ENCODE results near the gene SLAMF7.
"Not testable (repeated sequence)": the region's sequence is repeated elsewhere in the genome, so short reads cannot be mapped to it uniquely, and the experiment has no call there.

SLAMF7 gene

GRCh38 chr1:160779626-160780397, 40.8 kb downstream of the SLAMF7 start:
- H3K4me3 ChIP-seq (ENCODE audit: low read length), result no peak overlapping the region
- peak; percentile 47 for TF ChIP-seq CTCF (conservative IDR thresholded peaks at IDR 0.05; ENCODE audit: low read depth, low read length)
- DNase-seq (ENCODE audit: low read depth), result no peak

GRCh38 chr1:160780398-160780755, 41.3 kb downstream of the SLAMF7 start:
- DNase-seq (ENCODE audit: low read depth), result no peak
- H3K4me3 ChIP-seq (ENCODE audit: low read length), result no peak overlapping the region
- no peak for TF ChIP-seq CTCF (conservative IDR thresholded peaks at IDR 0.05; ENCODE audit: low read depth, low read length)

GRCh38 chr1:160781186-160781766, 42.2 kb downstream of the SLAMF7 start:
- no peak for TF ChIP-seq CTCF (conservative IDR thresholded peaks at IDR 0.05; ENCODE audit: low read depth, low read length)
- no peak overlapping the region for H3K4me3 ChIP-seq (ENCODE audit: low read length)
- no peak for DNase-seq (ENCODE audit: low read depth)

GRCh38 chr1:160781914-160782689, 43.1 kb downstream of the SLAMF7 start:
- H3K4me3 ChIP-seq (ENCODE audit: low read length), result no peak overlapping the region
- no peak for DNase-seq (ENCODE audit: low read depth)

GRCh38 chr1:160782988-160783765, 44.1 kb downstream of the SLAMF7 start:
- not testable (repeated sequence) for DNase-seq (ENCODE audit: low read depth); H3K4me3 ChIP-seq (ENCODE audit: low read length)

More at GRCh38 chr1:160781914-160782689, 43.1 kb downstream of the SLAMF7 start:
- TF ChIP-seq CTCF (conservative IDR thresholded peaks at IDR 0.05; ENCODE audit: low read depth, low read length), result no peak

DNA sequence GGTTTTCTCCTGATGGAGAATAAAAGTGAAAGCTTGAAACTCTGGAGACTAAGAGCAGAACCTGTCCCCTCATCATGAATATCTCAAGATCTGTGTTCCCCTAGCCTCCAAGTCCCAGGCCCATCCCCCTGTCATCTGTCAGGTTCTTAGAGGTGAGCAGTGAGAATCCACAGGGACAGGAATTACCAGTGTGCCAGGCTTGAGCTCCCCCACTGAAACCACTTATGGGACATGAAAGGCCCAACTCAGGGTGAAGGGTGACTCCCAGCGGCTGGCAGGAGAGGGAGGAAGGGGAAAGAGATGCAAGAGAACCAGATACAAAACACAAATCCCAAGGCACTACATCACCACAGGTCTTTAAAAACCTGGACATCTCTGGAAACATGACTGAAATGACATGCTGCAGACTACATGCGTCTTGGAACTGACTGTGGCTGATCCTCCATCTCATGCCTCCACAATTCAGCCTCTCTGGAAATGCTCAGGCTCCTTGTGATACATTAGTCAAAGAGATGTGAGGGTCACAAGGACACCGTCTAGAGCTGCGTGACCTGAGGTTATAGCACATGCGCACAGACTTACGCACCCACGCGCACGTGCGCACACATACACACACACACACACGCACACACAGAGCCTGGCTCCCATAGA, 50.1 kb downstream of the SLAMF7 start:
- H3K4me3 ChIP-seq (ENCODE audit: low read length), result no peak overlapping the region
- TF ChIP-seq CTCF (conservative IDR thresholded peaks at IDR 0.05; ENCODE audit: low read depth, low read length), result no peak
- DNase-seq (ENCODE audit: low read depth), result no peak
